GM12891 (cell line): ENCODE results near the gene ETAA1. TPM values are rescaled to one million over a fixed set of nuclear protein-coding genes. Genes with fewer than 3 reads are reported as not detected.

Experiments used
- DNase-seq: peaks from one replicate; pipeline ENCODE4 v3.0.0; 2011; ENCODE audit warnings: low spot score; ENCODE audit not compliant: insufficient read length
- FAIRE-seq: peaks from 2 replicates; lab custom pipeline; 2011; peaks lifted over from hg19 to GRCh38; lab: Jason Lieb, UNC
- PAX5 ChIP-seq: IDR thresholded peaks from 2 replicates; pipeline ENCODE4 v1.6.1; 2011; ENCODE audit warnings: low read length, moderate library complexity, mild to moderate bottlenecking; ENCODE audit not compliant: insufficient read depth, severe bottlenecking
- POLR2A ChIP-seq: IDR thresholded peaks from 2 replicates; pipeline ENCODE4 v1.6.1; 2011; ENCODE audit warnings: low read depth, low read length, control low read depth
- POLR2AphosphoS5 ChIP-seq: IDR thresholded peaks from 2 replicates; pipeline ENCODE4 v1.6.1; 2011; ENCODE audit warnings: low read depth, low read length, control low read depth
- POU2F2 ChIP-seq: IDR thresholded peaks from 2 replicates; pipeline ENCODE4 v1.6.1; 2011; ENCODE audit warnings: low read depth, mild to moderate bottlenecking, control low read depth, low read length, moderate library complexity
- SPI1 ChIP-seq: IDR thresholded peaks from 2 replicates; pipeline ENCODE4 v1.6.1; 2011; ENCODE audit warnings: low read depth, low read length, control low read depth
- TAF1 ChIP-seq: IDR thresholded peaks from 2 replicates; pipeline ENCODE4 v1.6.1; 2011; ENCODE audit warnings: low read depth, low read length, control low read depth
- polyA plus RNA-seq: library from polyadenylated mRNA; unstranded; fragments of >200 nt; gene quantifications from one replicate; pipeline ENCODE4 v1.2.1, GENCODE V29; 2012; ENCODE audit warnings: low read depth, missing spikeins, inconsistent platforms; ENCODE audit not compliant: missing spikeins

The ETAA1 gene
- polyA plus RNA-seq, result 7.1 TPM

GRCh38 chr2:67397143-67397986 lies at the start of gene ETAA1:
Gene ETAA1, plus strand, starts transcription at chr2:67397333. Its CDS starts 116 bp downstream, at chr2:67397449.
- TF ChIP-seq PAX5, result no peak
- peak; percentile 83 for TF ChIP-seq SPI1
- peak; percentile 75 for TF ChIP-seq POLR2A
- no peak for TF ChIP-seq POU2F2
- TF ChIP-seq TAF1, result peak; percentile 93
- 0 out of 2 replicates have a peak, but pooled peaks have one; percentile 63 for TF ChIP-seq POLR2AphosphoS5
- peak; percentile 82 for DNase-seq
- FAIRE-seq, result peak; percentile 79

DNA sequence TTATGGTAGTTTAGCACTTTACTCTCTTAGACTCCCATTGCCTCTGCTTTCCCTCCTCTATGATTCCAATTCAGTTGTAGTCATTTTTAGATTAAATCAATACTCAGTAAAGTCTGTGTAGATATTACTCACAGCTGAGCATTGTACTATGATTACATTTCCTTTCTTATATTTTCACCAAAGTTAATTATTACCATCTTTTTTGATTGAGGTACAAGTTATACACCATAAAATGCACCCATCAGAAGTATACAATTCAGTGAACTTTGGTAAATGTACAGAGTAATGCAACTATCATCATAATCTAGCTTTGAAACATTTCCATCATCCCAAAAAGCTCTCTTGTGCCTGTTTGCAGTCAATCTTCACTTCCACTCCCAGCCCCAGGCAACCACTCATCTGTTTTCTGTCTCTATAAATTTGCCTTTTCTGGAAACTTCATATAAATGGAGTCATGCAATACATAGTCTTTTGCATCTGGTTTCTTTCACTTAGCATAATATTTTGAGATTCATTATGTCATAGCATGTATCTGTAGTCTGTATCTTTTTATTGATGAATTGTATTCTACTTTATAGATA lies 30.2 kb upstream of the ETAA1 start:
- DNase-seq, result no peak
- no peak for FAIRE-seq
- TF ChIP-seq PAX5, result no peak
- TF ChIP-seq TAF1, result no peak
- TF ChIP-seq POU2F2, result no peak
- TF ChIP-seq POLR2AphosphoS5, result no peak
- TF ChIP-seq SPI1, result no peak
- TF ChIP-seq POLR2A, result no peak

- FAIRE-seq (no peak), DNase-seq (no peak)
- TF ChIP-seq TAF1, result no peak
- TF ChIP-seq POLR2AphosphoS5, result no peak
- no peak for TF ChIP-seq SPI1
Measured at GRCh38 chr2:67374481-67374880, 22.7 kb upstream of the ETAA1 start.

GRCh38 chr2:67374949-67375348 lies 22.2 kb upstream of the ETAA1 start:
- FAIRE-seq, result no peak
- DNase-seq, result no peak
- no peak for TF ChIP-seq POLR2A

- FAIRE-seq, result no peak
- no peak for DNase-seq
- TF ChIP-seq TAF1, result no peak
- TF ChIP-seq POU2F2, result no peak
- TF ChIP-seq POLR2A, result no peak
- no peak for TF ChIP-seq SPI1
- no peak for TF ChIP-seq POLR2AphosphoS5
- no peak for TF ChIP-seq PAX5
Measured at GRCh38 chr2:67378555-67378954, 18.6 kb upstream of the ETAA1 start.

- no peak for DNase-seq
- TF ChIP-seq TAF1 (no peak), POU2F2 (no peak), POLR2AphosphoS5 (no peak), POLR2A (no peak), PAX5 (no peak), SPI1 (no peak)
- FAIRE-seq, result no peak
Measured at GRCh38 chr2:67379048-67379447, 18.1 kb upstream of the ETAA1 start.

DNA sequence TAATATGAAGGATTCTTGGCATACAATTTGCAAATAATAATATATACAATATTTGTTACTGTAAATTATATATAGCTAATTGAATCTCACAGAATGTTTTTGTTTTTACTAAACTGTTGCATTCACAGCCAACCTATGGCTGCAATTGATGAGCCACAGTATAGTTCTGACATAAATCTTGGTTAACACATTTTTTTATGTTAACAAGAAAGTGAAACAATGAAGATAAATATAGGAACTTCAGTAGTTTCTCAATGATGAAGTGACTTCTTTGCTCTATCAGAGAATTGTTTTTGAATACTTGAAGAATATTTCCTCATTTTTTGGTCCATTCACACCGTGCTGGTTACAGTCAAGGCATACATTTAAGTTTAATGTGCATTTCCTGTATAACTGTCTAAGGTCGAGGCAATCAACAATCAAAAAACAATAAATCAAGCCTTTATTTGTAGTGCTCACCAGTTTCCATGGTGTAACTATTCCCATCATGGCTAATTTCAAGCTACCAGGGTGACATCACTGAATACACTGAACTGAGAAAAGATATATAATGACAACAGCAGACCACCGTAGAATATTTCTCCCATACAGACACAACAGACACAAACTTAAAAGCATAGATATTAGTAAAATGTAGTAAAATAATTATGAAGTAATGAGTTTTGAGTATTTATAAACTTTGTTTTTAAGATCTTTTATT lies 12.9 kb upstream of the ETAA1 start:
- TF ChIP-seq SPI1, result no peak
- no peak for TF ChIP-seq POLR2AphosphoS5
- TF ChIP-seq TAF1, result no peak
- no peak for TF ChIP-seq POU2F2
- TF ChIP-seq PAX5, result no peak
- FAIRE-seq (no peak), DNase-seq (no peak)

- TF ChIP-seq POU2F2 (no peak), PAX5 (no peak), POLR2A (no peak), SPI1 (no peak), TAF1 (no peak), POLR2AphosphoS5 (no peak)
- FAIRE-seq, result no peak
- no peak for DNase-seq
Measured at GRCh38 chr2:67388680-67389079, 8.5 kb upstream of the ETAA1 start.

- FAIRE-seq, result no peak
- no peak for DNase-seq
- TF ChIP-seq POLR2A, result no peak
- TF ChIP-seq TAF1, result no peak
- no peak for TF ChIP-seq PAX5
- no peak for TF ChIP-seq POU2F2
Measured at GRCh38 chr2:67389286-67389685, 7.8 kb upstream of the ETAA1 start.

DNA sequence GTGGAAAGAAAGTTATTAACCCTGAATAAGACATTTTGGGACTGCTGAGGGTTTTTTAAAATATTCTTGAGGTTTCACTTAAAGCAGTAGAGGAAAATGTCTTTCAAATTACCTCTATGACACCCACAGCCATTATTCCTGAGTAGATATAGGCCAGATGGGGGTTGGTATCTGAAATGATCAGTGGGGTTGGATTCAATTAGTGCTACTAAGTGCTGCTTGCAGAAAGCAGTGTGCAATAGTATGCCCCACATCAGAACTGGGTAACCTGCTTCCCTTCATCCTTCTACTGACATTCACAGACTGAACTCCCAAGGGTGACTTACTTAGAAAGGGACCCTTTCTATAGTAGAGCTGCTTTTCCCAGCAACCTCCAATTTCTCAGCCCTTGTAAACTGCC lies 7.3 kb upstream of the ETAA1 start:
- DNase-seq (no peak), FAIRE-seq (no peak)
- TF ChIP-seq POLR2AphosphoS5 (no peak), PAX5 (no peak), TAF1 (no peak), POU2F2 (no peak), SPI1 (no peak), POLR2A (no peak)
